GM18517 (cell line): ENCODE measurements around the gene WFIKKN2.
"Not testable (repeated sequence)": the region's sequence is repeated elsewhere in the genome, so short reads cannot be mapped to it uniquely, and the experiment has no call there.

Source experiments
- ATAC-seq: cut with Tn5 transposase; IDR thresholded peaks from one replicate; pipeline ENCODE4 v1.9.1; 2021; ENCODE audit warnings: mild to moderate bottlenecking, moderate library complexity; ENCODE audit not compliant: unreplicated experiment

The WFIKKN2 gene

DNA sequence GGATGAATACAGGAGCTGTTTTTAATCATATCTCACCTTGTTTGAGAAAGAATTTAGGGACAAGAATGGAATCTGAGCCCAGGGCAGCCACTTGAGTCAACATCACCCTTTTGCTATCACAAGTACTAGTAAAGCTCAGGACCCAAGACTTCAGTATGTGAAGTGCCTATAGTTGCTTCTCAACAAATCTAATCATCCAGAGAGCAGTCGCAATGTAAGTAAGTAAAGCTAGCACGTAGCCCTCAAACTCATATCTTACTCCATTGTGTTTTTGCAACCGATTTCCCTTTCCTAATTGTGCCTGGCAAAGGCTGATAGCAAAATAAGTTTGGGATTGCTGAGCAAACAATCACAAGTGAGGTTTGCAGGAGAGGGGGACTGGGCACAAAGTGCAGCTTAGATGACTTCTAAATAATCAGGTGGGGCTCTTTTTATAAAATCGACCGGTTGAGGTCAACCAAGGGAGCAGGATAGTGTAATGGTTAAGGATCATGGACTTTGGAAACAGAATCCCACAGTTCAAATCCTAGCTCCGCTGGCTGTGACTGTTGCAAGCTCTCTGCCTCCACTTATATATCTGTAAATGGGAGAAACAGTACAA lies 17.7 kb downstream of the WFIKKN2 start:
- ATAC-seq, result no peak

DNA sequence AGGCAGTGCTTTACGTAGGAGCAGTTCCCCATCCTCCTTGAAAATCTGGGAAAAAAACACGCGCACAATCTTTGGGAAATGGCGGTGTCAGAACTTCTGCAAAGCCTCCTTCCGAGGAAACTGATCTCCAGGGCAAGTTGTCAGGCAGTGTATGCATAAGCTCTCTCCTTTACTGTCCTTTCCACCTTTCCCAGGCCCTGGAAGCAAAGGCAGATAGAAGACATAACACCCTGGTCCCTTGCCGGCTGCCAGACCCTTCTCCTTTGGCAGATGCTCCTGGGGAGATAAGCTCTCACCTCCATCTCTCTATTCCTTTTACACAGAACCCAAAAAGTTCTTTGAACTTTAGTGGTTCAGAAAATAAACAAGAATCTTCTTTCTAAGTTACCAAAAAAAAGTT lies 18.4 kb downstream of the WFIKKN2 start:
- no peak for ATAC-seq

DNA sequence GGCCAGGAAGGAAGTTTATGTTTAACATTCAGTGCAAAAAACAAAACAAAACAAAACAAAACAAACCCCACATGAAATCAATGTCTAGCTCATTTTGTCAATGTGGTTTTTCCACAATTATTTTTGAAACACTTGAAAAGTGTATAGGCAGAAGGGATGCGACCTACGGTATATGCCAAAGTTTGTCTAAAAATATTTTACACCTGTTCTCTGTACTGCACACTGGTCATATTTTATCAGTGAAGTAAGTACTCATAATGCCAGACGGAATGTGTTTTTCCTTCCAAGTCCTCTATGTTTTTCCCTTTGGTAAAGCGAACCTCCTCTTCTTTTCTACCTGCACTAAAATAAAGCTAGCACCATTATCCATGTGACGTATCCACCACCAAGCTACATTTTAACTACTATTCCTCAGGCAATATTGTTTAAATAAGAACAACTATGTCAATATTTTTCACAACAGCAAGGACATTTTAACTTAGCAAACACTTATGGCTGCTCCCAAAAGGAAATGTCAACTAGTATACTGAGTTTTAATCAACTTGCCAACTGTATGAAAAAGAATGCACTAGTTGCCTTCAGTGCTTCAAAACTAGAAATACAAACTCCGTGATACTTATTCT lies 20.4 kb downstream of the WFIKKN2 start:
- no peak for ATAC-seq

DNA sequence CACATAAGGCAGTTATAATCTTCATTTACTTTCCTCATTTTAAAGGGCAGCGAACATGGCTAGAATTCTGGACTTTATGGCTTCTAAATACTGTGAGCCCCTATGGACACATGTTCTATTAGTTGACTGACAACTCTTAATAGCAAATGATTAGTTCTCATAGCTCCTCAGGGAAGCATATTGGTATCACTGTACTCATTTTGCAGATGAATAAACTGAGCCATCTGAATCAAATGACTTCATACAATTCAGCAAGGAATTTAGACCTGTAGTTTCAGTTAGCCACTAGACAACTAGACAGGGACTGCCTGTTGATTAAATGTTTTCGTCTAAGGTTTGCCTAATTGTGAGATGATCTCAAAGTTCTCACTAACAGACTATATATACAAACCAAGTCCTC lies 21.0 kb downstream of the WFIKKN2 start:
- no peak for ATAC-seq

DNA sequence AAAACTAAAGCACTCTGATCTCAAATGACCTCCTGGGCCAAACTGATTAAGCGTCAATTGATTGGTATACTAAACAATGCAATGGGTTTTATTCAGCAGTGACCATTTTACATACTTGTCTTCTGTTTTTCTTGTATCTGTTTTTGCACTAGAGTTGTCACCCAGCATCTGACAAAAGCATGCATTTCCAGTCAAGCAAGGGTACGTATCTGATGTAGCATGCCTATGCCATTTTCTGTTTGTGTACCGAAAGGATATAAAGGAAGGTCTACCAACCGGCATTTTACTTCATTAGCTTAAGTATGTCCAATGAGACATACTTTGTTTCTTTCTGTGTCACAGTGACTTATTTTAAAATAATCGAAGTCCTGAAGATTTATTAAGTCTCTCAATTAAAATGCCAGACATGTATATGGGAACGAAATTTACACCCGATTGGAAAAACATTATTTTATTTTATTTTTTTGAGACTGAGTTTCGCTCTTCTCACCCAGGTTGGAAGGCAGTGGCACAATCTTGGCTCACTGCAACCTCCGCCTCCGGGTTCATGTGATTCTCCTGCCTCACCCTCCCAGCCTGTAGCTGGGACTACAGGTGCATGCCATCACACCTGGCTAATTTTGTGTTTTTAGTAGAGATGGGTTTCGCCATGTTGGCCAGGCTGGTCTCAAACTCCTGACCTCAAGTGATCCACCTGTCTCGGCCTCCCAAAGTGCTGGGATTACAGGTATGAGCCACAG lies 23.3 kb downstream of the WFIKKN2 start:
- no peak for ATAC-seq

DNA sequence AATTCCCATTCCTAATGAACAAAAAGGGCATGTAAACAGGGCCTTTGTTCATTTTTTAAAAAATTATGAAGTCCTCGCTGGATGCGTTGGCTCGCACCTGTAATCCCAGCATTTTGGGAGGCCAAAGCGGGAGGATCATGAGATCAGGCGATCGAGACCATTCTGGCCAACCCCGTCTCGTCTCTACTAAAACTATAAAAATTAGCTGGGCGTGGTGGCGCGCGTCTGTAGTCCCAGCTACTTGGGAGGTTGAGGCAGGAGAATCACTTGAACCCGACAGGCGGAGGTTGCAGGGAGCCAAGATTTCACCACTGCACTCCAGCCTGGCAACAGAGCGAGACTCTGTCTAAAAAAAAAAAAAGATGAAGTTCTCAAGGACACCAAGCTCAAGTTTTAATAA lies 24.3 kb downstream of the WFIKKN2 start:
- ATAC-seq, result not testable (repeated sequence)

DNA sequence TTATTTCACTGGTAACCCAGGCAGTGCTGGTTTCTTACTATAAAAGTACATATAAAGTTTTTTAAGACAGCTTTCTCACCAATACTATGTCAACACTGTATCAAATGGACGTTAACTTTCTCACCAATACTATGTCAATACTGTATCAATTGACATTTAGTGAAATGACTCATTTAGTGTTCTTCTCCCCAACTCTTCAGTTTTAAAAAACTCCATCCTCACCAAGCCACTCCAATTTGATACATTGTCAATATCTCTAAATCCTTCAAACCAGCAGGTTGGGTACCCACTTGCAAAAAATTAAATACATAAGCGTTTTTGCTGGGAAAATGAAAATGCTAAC lies 25.9 kb downstream of the WFIKKN2 start:
- ATAC-seq, result no peak

DNA sequence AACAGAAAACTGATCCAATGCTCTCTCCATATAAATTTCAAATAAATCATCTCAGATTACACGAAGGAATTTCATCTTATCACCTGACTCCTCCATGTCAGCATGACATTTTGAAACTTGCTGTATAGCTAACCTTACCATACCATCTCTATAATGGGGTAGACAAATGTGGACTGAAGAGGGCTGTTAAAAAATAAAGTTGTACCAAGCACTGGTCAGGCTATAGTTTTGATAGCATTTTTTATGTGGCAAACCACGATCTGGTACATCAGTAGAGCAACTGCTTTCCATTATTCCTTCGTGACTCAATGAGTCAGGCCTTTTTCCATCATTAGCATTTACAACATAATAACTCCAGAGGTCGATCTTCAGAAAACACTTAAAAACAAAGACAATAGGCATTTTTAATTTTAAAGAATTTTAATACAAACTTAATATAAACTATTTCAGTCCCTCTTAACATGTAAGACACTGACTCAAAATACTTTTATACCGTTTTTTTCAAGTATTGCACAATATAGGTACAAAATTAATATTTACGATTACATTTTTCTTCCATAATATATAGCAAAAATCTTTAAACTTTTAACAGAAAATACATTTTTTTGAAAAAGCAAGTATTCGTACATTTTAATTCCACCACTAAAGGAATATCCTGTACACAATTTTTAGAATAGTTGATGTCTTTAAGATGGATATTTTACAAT lies 26.6 kb downstream of the WFIKKN2 start:
- no peak for ATAC-seq

DNA sequence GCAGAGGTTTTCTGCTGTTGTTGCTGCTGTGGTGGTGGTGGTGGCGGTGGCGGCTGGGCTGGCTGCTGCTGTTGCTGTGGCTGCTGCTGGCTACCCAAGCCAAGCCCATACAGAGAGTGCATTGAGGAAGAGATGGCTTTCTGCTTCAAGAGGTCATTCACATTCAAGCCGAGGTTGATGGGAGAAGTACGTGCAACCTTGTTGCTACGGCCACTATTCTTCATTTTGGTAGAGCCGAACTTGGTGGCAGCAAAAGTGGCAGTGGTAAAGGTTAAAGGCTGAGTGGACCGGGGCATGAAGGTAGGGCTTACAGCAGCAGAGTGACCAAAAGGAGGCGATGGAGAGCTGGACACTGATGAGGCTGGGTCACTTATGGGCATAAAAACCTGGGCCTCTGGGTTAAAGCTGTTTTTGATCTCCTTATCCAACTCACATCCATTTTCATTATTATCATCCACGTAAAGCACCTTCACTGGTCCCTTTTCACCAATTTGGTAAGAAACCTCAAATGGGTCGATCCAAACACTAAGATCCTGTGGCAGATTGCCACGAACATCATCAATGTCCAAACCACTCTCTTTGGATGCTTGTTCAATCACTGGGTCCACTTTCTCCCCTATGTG lies 27.9 kb downstream of the WFIKKN2 start:
- no peak for ATAC-seq

DNA sequence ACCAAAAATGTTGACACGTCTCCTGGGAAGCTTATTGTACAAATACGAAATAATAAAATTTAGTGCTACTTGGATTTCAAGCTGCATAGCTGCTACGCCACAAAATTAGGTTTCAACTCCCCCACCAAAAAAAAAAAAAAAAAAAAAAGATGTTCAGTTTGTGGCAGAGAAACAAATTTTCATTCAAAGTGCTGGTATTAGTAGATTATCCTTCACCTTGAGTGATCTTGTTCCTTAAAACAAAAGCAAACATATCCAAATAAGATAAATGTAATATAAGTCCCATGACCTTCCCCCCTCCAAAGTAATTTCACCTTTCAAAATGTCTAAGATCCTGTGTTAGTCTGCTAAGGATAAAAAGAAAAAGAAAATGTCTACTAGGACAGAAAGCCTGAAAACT lies 28.5 kb downstream of the WFIKKN2 start:
- no peak for ATAC-seq

DNA sequence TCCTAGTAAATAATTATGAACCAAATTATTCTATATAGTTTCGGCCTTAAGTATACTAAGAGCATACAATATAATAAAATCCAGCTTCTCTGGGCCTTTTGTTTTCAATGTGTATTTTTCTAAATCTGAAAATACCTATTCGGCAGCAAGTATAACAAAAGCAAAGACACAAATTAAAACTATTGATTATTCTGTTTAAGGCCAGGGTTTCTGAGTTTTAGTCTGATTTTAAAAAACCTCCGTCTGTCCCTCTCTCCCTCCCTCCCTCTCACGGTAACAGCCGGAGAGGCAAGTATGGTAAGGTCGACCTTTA lies 29.3 kb downstream of the WFIKKN2 start:
- no peak for ATAC-seq

DNA sequence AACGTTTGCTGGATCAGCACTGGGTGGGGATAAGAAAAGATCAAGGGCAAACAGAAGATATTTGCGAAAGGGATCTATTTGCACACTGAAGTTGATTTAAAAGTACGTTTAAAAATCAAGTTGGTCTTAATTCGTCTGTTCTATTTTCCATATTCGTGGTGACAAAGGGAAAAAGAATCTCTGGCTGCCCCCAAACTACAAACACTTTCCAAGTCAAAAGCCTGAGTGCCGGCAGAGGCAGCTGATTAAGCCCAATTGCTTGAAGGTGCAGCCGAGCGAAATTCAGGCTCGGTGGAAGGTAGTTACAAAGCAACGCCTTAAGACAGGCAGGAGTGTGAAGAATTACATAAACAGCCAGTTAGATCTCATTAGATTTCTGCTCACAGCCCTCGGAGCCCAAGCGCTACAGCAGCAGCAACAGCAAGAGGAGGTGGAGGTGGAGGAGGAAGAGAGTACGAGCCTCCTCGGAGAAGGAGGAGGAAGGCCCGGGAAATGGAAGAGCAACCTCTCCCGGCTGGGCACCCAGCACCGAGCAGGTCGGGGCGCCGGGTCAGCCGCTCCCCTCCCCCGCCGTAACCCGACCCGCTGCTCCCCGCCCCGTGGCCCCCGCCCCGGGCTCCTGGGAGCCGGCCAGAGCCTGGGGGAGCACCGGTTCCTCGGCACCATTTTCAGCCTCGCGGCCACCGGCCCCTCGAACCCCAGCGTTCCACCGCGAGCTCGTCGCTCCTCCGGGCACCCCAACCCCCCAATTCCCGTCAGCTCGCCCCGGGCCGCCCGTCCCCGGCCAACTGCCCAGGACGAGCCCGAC lies 29.9 kb downstream of the WFIKKN2 start:
- peak; percentile 20 for ATAC-seq

DNA sequence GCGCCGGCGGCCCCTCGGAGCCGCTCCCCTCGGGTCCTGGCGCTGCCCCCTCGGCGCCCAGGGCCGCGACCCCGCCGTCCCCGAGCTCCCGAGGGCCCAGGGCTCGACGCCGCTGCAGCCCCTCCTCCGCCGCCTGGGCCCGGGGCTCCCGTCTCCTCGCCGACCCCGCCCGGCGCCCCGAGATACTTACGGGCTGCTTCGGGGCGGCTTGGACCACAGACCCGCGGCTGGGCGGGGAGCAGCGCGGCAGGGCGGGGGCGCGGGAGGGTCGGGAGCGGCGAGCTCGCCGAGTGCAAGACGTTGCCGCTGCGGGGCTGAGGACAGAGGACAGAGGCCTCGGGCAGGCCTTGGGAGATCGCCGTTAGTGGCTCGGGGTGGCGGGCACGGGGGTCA lies 30.5 kb downstream of the WFIKKN2 start:
- ATAC-seq, result peak; percentile 2

DNA sequence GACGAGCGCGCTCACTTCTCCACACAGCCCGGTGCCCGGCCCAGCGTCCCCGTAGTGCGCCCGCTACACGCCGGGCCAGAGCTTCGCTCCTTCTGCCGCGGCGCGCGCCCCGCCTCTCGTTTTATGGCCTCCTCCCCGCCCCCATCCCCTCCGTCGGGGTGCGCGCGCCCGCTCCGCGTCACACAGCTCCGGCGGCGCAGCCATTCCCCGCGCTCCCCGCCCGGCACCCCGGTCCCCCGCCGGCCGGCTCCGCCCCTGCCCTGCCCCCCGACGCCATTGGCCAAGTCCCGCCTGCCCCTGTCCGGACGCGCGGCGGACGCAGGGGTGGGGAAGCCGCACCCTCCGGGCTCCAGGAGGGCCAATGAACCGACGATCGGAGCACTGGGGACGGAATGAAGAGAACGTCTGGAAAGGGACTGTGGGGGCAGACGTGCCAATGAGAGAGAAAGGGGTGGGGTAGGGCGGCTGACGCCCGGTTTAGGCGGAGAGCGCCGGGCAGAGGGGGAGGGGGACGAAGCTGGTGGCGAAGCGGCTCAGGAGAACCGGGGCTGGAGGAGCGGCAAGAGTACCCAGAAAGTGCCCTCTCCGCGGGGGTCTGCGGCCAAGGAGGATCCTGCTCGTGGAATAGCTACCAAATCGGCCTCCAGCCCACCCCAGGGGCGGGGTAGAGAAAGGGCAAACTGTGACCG lies 31.0 kb downstream of the WFIKKN2 start, which contains the start of gene TOB1:
Gene TOB1 (minus strand): TSS at position 94 of the 689 bp plus-strand sequence. CDS start 2,337 bp downstream, outside the sequence.
- ATAC-seq, result peak; percentile 53

DNA sequence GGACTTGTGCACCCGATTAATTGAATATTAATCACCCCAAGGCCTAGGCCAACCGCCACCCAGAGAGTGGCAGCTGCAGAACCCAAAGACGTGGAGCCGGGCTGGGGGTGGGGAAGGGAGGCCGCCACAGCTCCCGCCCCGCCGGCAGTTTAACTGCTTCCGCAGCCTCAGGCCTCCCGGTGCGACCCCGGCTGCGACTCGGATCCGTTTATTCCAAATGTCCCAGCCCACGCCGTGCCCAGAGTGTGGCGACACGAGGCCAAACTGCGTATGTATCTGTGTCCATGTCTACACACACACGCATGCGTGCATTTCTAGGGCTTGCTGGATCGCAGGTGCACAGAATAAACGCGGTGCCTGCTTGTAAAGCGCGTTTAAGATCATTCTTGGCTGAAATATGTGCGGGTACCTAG lies 31.6 kb downstream of the WFIKKN2 start:
- ATAC-seq, result peak; percentile 24

DNA sequence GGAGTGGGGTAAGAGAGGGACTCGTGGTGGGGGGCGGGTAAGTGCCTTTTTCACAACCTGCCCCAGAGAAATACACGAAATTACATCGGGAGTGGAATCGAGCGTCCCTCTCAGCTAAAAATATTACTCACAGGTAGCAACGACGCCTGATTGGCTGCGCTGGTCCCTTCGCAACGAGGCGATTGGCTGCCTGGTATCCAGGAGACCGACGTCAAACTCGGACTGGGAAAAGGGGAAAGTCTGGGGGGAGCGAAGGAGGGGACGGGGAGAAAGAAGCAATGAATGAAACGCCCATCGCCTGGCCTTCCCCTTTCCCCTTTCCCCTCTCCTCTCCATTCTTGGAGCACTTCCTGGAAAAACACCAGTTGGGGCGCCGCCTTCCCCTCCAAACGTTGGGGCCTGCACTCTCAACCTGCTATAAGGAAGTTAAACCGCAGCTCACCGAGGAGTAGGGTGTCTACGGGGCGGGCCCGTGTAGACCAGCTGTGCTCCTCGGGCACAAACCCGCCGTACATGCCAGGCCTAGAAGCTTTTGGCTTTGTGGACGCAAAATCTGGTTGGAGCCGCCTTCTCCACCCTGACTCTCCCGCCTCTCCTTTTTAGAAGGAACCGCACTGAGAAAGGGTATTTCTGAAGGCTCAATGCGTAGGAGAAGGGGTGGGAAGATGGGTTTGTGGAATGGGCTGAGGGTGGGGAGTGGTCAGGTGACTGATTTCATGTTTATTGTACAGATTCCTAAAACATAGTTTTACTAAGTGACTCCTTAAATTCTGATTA lies 32.2 kb downstream of the WFIKKN2 start:
- peak; percentile 39 for ATAC-seq

DNA sequence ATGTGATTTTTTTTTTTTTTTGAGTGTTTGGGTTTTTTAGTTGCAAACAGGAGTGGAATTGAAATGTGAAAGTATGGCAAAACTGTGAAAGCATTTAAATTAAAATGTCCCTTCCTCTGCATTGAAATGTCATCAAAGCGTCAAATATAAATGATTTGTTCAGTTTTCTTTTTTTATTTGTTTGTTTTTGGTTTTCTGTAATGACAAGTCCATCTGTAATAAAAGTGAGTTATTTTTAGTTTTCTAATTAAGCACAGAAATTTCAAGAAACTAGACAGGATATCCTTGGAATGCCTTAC lies 32.7 kb downstream of the WFIKKN2 start:
- ATAC-seq, result no peak

DNA sequence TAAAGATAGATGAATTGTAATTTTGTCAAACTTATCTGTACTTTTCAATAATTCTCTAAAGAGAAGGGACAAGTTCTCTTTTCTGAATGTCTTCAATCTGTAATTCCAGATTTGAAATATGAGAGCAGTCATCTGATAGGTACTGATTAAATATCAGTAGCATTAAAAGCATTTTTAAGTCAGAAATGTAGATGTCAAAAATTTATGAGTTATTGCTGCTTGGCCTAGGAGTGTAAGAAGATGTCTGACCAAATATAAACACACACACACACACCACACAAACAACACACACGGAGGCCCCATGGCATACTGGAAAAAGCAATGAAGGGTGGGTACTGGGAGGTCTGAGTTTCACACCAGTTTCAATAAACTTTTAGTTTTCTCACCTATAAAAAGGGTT lies 33.2 kb downstream of the WFIKKN2 start:
- ATAC-seq, result no peak

DNA sequence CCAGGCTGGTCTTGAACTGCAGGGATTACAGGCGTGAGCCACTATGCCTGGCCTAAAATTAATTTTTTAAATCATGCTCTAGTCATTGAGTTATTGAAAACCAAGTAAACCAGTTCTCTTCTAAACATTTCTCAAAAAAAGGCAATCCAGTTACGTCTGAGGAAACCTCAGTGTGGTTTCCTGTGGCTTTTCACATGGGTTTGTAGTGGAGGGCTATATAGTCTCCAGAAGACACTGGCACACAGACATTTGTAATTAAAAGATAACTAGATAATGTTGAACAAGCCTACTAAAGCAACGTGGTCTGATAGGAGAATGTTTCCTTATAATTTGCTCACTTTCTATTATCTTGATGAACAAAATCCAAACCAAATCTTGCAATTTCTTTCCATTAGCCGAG lies 36.0 kb downstream of the WFIKKN2 start:
- ATAC-seq, result no peak
